GM18907 (cell line): ENCODE results near the gene NUDCD2.
A peak's percentile ranks its signal among the peaks of the same experiment; 100 is the strongest.
"Not testable (repeated sequence)": the region's sequence is repeated elsewhere in the genome, so short reads cannot be mapped to it uniquely, and the experiment has no call there.

ENCODE experiments used
- ATAC-seq: cut with Tn5 transposase; IDR thresholded peaks from one replicate; pipeline ENCODE4 v1.9.1; 2021; ENCODE audit warnings: mild to moderate bottlenecking, moderate library complexity; ENCODE audit not compliant: unreplicated experiment

The NUDCD2 gene

GRCh38 chr5:163434401-163434866, 25.5 kb downstream of the NUDCD2 start:
- ATAC-seq: no peak

- ATAC-seq: no peak
Observed at GRCh38 chr5:163433271-163433670, 26.6 kb downstream of the NUDCD2 start.

- no peak for ATAC-seq
Observed at GRCh38 chr5:163432544-163432943, 27.4 kb downstream of the NUDCD2 start.

DNA sequence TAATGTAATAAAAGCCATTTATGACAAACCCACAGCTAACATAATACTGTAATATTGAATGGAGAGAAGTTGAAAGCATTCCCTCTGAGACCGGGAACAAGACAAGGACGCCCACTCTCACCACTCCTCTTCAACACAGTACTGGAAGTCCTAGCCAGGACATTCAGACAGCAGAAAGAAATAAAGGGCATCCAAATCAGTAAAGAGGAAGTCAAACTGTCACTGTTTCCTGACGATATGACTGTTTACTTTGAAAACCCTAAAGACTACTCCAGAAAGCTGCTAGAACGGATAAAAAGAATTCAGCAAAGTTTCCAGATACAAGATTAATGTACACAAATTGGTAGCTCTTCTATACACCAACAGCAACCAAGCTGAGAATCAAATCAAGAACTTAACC, 33.8 kb downstream of the NUDCD2 start:
- not testable (repeated sequence) for ATAC-seq

DNA sequence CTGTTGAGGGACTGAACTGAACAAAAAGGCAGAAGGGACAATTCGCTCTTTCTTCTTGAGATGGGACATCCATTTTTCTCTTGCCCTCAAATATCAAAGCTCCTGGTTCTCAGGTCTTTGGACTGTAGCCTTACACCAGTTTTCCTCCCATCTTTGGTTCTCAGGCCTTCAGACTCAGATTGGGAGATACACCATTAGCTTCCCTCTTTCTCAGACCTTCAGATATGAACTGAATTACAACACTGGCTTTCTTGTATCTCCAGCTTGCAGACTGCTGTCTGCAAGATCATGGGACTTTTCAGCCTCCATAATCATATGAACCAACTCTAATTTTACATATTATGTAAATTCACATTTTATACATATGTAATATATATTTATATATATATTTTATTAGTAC, 35.1 kb downstream of the NUDCD2 start:
- ATAC-seq: no peak

DNA sequence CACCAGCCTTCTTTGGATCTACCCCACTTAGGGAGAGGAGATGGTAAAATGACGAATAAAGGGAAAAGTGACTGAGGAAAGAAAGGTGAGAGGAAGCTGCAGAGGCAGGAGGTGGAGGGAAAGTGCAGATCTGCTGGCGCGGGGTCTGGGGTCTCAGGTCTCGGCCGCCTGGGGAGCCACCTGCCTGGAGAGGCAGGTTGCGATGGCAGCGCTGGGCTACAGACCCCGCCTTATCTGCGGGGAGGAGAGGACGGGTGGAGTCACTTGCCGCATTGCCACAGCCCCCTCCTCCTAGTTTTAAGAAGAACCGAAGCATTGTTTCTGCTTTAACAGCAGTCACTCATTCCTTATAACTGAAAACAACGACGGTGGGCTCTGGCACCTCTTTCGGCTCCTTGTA, 44.2 kb downstream of the NUDCD2 start:
- ATAC-seq: not testable (repeated sequence)

- ATAC-seq: peak; percentile 46
Observed at GRCh38 chr5:163410505-163410904, 49.4 kb downstream of the NUDCD2 start.

DNA sequence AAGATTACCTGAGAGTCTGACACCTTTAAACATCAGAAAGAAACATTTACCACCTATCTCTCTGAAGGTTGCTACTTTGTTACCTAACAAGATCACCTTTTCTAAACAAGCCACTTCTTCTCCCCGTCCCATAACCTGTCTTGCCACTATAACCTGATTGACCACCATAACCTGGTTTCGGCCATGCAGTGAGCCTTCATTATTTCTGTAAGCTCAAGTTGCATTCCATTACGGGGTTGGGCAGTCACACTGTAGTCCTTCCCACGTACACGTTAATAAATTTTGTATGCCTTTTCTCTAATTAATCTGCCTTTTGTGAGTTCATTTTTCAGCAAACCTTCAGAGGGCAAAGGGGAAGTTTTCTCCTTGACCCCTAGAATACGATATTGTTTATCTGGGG, 50.5 kb downstream of the NUDCD2 start:
- ATAC-seq: no peak

- ATAC-seq: peak; percentile 81
Observed at GRCh38 chr5:163408311-163408923, 51.5 kb downstream of the NUDCD2 start.

GRCh38 chr5:163407034-163407655, 52.8 kb downstream of the NUDCD2 start:
- peak; percentile 85 for ATAC-seq

- ATAC-seq: no peak
Observed at GRCh38 chr5:163404364-163405173, 55.3 kb downstream of the NUDCD2 start.

- ATAC-seq: no peak
Observed at GRCh38 chr5:163402007-163402406, 57.9 kb downstream of the NUDCD2 start.

- no peak for ATAC-seq
Observed at GRCh38 chr5:163401271-163401670, 58.6 kb downstream of the NUDCD2 start.

GRCh38 chr5:163399923-163400322, 60.0 kb downstream of the NUDCD2 start:
- ATAC-seq: no peak

- no peak for ATAC-seq
Observed at GRCh38 chr5:163397354-163397753, 62.5 kb downstream of the NUDCD2 start.

DNA sequence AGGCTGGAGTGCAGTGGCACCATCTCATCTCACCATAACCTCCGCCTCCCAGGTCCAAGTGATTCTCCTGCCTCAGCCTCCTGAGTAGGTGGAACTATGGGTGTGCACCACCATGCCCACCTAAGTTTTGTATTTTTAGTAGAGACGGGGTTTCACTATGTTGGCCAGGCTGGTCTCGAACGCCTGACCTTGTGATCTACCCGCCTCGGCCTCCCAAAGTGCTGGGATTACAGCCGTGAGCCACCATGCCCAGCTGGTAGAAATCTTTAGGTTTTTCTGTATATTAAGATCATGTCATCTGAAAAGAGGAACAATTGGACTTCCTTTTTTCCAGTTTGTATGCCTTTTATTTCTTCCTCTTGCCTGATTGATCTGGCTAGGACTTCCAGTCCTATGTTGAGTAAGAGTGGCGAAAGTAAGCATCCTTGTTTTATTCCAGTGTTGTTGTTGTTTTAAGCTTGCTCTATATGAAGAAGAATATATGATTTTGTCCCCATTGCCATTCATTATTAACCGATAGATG, 63.0 kb downstream of the NUDCD2 start:
- not testable (repeated sequence) for ATAC-seq
